GM12878 (cell line): ENCODE data around the gene TBX10. TPM values are rescaled to one million over a fixed set of nuclear protein-coding genes. Genes with fewer than 3 reads are reported as not detected.

ENCODE experiments used
- BHLHE40 ChIP-seq, 2 experiments: fragments of 450-650 bp in 1 of 2; IDR thresholded peaks; 2 replicates each; pipeline ENCODE4 v1.6.1; 2011 to 2017; ENCODE audit warnings: low read depth in 2 of 2, borderline replicate concordance in 1 of 2, improper control_type of control experiment in 1 of 2, low read length in 1 of 2, mild to moderate bottlenecking in 1 of 2
- BRCA1 ChIP-seq: IDR thresholded peaks from 2 replicates; pipeline ENCODE4 v1.6.1; 2011; ENCODE audit warnings: low read depth, low read length, improper control_type of control experiment
- CREB1 ChIP-seq: IDR thresholded peaks from 2 replicates; pipeline ENCODE4 v1.6.1; 2012; ENCODE audit warnings: low read depth, mild to moderate bottlenecking, inconsistent platforms
- DPF2 ChIP-seq: fragments of 450-650 bp; IDR thresholded peaks from 2 replicates; pipeline ENCODE4 v1.6.1; 2017; ENCODE audit warnings: mild to moderate bottlenecking
- HDAC6 ChIP-seq: fragments of 200-600 bp; sonication (generic); IDR thresholded peaks from one replicate; pipeline ENCODE4 v1.8.0; 2017; ENCODE audit warnings: antibody characterized with exemption; ENCODE audit not compliant: unreplicated experiment
- IRF5 ChIP-seq: fragments of 450-650 bp; IDR thresholded peaks from 2 replicates; pipeline ENCODE4 v1.6.1; 2017; ENCODE audit warnings: borderline replicate concordance
- MXI1 ChIP-seq: fragments of 150-350 bp; IDR thresholded peaks from 2 replicates; pipeline ENCODE4 v1.6.1; 2011; ENCODE audit warnings: low read depth, mild to moderate bottlenecking, inconsistent platforms, low read length, improper control_type of control experiment
- NFIC ChIP-seq: IDR thresholded peaks from 2 replicates; pipeline ENCODE4 v1.6.1; 2012; ENCODE audit warnings: low read depth, mild to moderate bottlenecking, inconsistent platforms, low read length, moderate library complexity
- POLR2A ChIP-seq: IDR thresholded peaks from 2 replicates; pipeline ENCODE4 v1.6.1; 2011; ENCODE audit warnings: low read depth, mild to moderate bottlenecking, low read length
- RAD51 ChIP-seq: fragments of 450-650 bp; IDR thresholded peaks from 2 replicates; pipeline ENCODE4 v1.6.1; 2016; ENCODE audit warnings: moderate library complexity, mild to moderate bottlenecking, inconsistent platforms
- RELA ChIP-seq: fragments of 450-650 bp; IDR thresholded peaks from 2 replicates; pipeline ENCODE4 v1.8.0; 2014; ENCODE audit warnings: borderline replicate concordance; ENCODE audit not compliant: partially characterized antibody
- RFX5 ChIP-seq: IDR thresholded peaks from 2 replicates; pipeline ENCODE4 v1.6.1; 2011; ENCODE audit warnings: low read depth, low read length, improper control_type of control experiment
- WRNIP1 ChIP-seq: IDR thresholded peaks from 2 replicates; pipeline ENCODE4 v1.6.1; 2011; ENCODE audit warnings: low read depth, low read length, improper control_type of control experiment, borderline replicate concordance
- ZBED1 ChIP-seq: IDR thresholded peaks from 2 replicates; pipeline ENCODE4 v1.6.1; 2016; ENCODE audit warnings: borderline replicate concordance
- ZBTB4 ChIP-seq: fragments of 450-650 bp; formaldehyde crosslinking; IDR thresholded peaks from 2 replicates; pipeline ENCODE4 v1.4.0; 2022; ENCODE audit warnings: mild to moderate bottlenecking, moderate library complexity
- ZNF592 ChIP-seq: fragments of 450-650 bp; IDR thresholded peaks from 2 replicates; pipeline ENCODE4 v1.6.1; 2017; ENCODE audit warnings: mild to moderate bottlenecking, moderate library complexity
- ZNF687 ChIP-seq: fragments of 450-650 bp; IDR thresholded peaks from 2 replicates; pipeline ENCODE4 v1.6.1; 2017; ENCODE audit warnings: mild to moderate bottlenecking, moderate library complexity
- polyA plus RNA-seq, 11 experiments: library from polyadenylated mRNA; depleted of rRNA in 4 of 11; unstranded in 6 of 11; stranded (reverse) in 5 of 11; fragments of >200 nt; fragmentation: Nextera tagmentation in 4 of 11; fragmentation: Illumina TruSeq in 1 of 11; extraction: Ambion mirVana in 4 of 11; extraction: Trizol in 1 of 11; gene quantifications; 1 replicate in 1 of 11; 2 replicates in 10 of 11; pipeline versions ENCODE4 v1.2.1 to v1.2.3, GENCODE V29; 2011 to 2016; ENCODE audit warnings: inconsistent platforms in 2 of 11, missing spikeins in 2 of 11, low read depth in 1 of 11
- total RNA-seq, 4 experiments: library from RNA; depleted of rRNA in 3 of 4; stranded (reverse); fragments of >200 nt in 3 of 4; fragmentation: Illumina TruSeq in 1 of 4; extraction: Trizol in 1 of 4; gene quantifications; 2 replicates each; pipeline versions ENCODE4 v1.2.1 to v1.2.3, GENCODE V29; 2013 to 2021

The TBX10 gene
- total and polyA plus RNA-seq, 10 of the 15 experiments (the other 5 are each of a cell fraction or from before 2014, with no cell fraction given), result 0.10 to 0.44 (median 0.20) TPM; not detected in 4

- no peak for TF ChIP-seq ZNF687
- TF ChIP-seq NFIC, result no peak
- no peak; the same call in 1 of the 2 replicates for TF ChIP-seq CREB1
- peak in 1 of 2 experiments; percentile 35; a peak in 1 of 4 replicates for TF ChIP-seq BHLHE40 (IDR thresholded peaks at IDR 0.05; ENCODE audit: borderline replicate concordance in 1 of 2, low read depth in 2 of 2, low read length in 1 of 2)
- TF ChIP-seq ZBTB4, result no peak
- TF ChIP-seq IRF5, result no peak
- TF ChIP-seq HDAC6, result no peak
- TF ChIP-seq ZBED1, result no peak
- TF ChIP-seq RAD51, result no peak
- TF ChIP-seq RFX5, result no peak
- no peak for TF ChIP-seq ZNF592
- TF ChIP-seq MXI1, result peak; percentile 44; the same call in 1 of the 2 replicates
- TF ChIP-seq RELA, result no peak
- TF ChIP-seq BRCA1, result no peak
- peak; percentile 82 for TF ChIP-seq POLR2A
- peak; percentile 68; the same call in 1 of the 2 replicates for TF ChIP-seq DPF2
- TF ChIP-seq WRNIP1, result no peak
These were observed 9.2 kb downstream of the TBX10 start (continued) for GRCh38 chr11:67630228-67630942.
